Chondrocyte (in vitro differentiated cells): Measurements from ENCODE around the gene WNT5B. TPM values are rescaled to one million over a fixed set of nuclear protein-coding genes. Genes with fewer than 3 reads are reported as not detected.

Experiments
- DNase-seq: peaks from one replicate; pipeline ENCODE4 v3.0.0; 2021; ENCODE audit warnings: mixed read lengths, low spot score
- H3K27ac Mint-ChIP-seq: one replicate; pipeline ENCODE4 v1.8.0; 2021; ENCODE audit warnings: mild to moderate bottlenecking, moderate library complexity, mixed read lengths; ENCODE audit not compliant: unreplicated experiment
- H3K27me3 Mint-ChIP-seq: 2 replicates; pipeline ENCODE4 v1.8.0; 2021; ENCODE audit warnings: low read depth, mixed read lengths
- H3K36me3 Mint-ChIP-seq: 2 replicates; pipeline ENCODE4 v1.8.0; 2021; ENCODE audit warnings: low read depth, mixed read lengths
- H3K4me1 Mint-ChIP-seq: 2 replicates; pipeline ENCODE4 v1.8.0; 2021; ENCODE audit warnings: low read depth, mild to moderate bottlenecking, mixed read lengths
- H3K4me3 Mint-ChIP-seq: one replicate; pipeline ENCODE4 v1.8.0; 2021; ENCODE audit warnings: mild to moderate bottlenecking, moderate library complexity, mixed read lengths; ENCODE audit not compliant: unreplicated experiment
- H3K9me3 Mint-ChIP-seq: 2 replicates; pipeline ENCODE4 v1.8.0; 2021; ENCODE audit warnings: low read depth, mixed read lengths
- CTCF ChIP-seq: fragments of 200-600 bp; sonication (generic); IDR thresholded peaks from 2 replicates; pipeline ENCODE4 v1.5.0; 2021; ENCODE audit warnings: antibody characterized with exemption, mild to moderate bottlenecking, moderate library complexity
- microRNA-seq: library from miRNA; unstranded; fragments of <30 nt; microRNA quantifications from one replicate; pipeline ENCODE4 v1.2.0, GENCODE V29; 2020; ENCODE audit warnings: borderline number of aligned reads
- total RNA-seq: library from RNA; stranded (reverse); gene quantifications from 3 replicates; pipeline ENCODE4 v1.2.1, GENCODE V29; 2021

WNT5B gene
- total RNA-seq, 1 donor from 2014 or later, result 68.0 TPM

- Mint-ChIP-seq H3K27me3 (no peaks in the 10 kb centered on the region), H3K36me3 (no peaks in the 10 kb centered on the region), H3K4me1 (peaks cover 42% of the 10 kb centered on the region), H3K9me3 (no peaks in the 10 kb centered on the region), H3K4me3 (no peak overlapping the region), H3K27ac (no peak overlapping the region)
- DNase-seq, result no peak
- TF ChIP-seq CTCF, result no peak
Measured at GRCh38 chr12:1695886-1696670, 67.0 kb downstream of the WNT5B start.

- H3K36me3 Mint-ChIP-seq, result no peaks in the 10 kb centered on the region
- H3K27ac Mint-ChIP-seq, result no peak overlapping the region
- H3K4me3 Mint-ChIP-seq, result no peak overlapping the region
- H3K4me1 Mint-ChIP-seq, result peaks cover 38% of the 10 kb centered on the region
- no peak for DNase-seq
- no peaks in the 10 kb centered on the region for H3K27me3 Mint-ChIP-seq
- no peak for TF ChIP-seq CTCF
- no peaks in the 10 kb centered on the region for H3K9me3 Mint-ChIP-seq
Measured at GRCh38 chr12:1696800-1697199, 67.8 kb downstream of the WNT5B start.

Small RNA genes lying within 50 kb of the gene (microRNA-seq; reads per million reads assigned to microRNA genes)
- not detected for gene MIR3649

Other genes starting within 250 kb of the WNT5B start
- gene FBXL14, start 34.6 kb upstream of the WNT5B start, total RNA-seq, result 6.1 to 6.4 TPM (median 6.3 TPM) in 3 replicates
- 35.6 to 41.4 TPM (median 37.2 TPM) in 3 replicates for gene ADIPOR2, start 61.8 kb downstream of the WNT5B start, total RNA-seq
- gene LRTM2, start 191.3 kb downstream of the WNT5B start, total RNA-seq, result not detected in 3 replicates